Activated CD8-positive, alpha-beta memory T cell treated with anti-CD3 and anti-CD28 coated beads, Interleukin-2, amount 50 U/mL, for 1 hour (primary cell): ENCODE data around the gene MIF.
A peak's percentile ranks its signal among the peaks of the same experiment; 100 is the strongest.
"Not testable (repeated sequence)": the region's sequence is repeated elsewhere in the genome, so short reads cannot be mapped to it uniquely, and the experiment has no call there.

ENCODE experiments used
- DNase-seq: peaks from one replicate; pipeline ENCODE4 v3.0.0-alpha.2; 2020; ENCODE audit errors: extremely low read depth

The MIF gene

DNA sequence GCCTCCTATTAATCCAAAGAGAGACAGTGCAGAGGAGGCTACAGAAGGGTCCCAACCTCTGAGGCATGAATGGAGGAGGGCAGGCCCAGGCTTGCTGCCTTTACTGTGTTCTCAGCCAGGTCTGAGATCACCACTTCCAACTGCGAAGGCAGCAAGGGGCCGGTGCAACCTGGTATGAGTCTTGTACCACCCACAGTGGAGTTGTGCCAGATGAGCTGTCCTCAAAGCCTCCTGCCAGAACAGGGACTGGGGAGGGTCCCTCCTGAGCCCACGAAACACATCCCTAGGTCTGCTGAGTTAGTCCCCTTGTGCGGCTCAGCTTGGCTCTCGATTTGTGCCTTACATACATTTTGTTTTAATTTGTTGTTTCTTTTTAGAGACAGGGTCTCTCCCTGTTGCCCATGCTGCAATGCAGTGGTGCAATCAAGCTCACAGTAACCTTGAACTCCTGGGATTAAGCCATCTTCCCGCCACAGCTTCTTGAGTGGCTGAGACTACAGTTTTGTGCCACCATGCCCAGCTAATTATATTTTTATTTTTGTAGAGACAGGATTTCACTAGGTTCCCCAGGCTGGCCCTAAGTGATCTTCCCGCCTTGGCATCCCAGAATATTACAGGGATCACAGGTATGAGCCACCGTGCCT, 9.3 kb downstream of the MIF start:
- DNase-seq: no peak

DNA sequence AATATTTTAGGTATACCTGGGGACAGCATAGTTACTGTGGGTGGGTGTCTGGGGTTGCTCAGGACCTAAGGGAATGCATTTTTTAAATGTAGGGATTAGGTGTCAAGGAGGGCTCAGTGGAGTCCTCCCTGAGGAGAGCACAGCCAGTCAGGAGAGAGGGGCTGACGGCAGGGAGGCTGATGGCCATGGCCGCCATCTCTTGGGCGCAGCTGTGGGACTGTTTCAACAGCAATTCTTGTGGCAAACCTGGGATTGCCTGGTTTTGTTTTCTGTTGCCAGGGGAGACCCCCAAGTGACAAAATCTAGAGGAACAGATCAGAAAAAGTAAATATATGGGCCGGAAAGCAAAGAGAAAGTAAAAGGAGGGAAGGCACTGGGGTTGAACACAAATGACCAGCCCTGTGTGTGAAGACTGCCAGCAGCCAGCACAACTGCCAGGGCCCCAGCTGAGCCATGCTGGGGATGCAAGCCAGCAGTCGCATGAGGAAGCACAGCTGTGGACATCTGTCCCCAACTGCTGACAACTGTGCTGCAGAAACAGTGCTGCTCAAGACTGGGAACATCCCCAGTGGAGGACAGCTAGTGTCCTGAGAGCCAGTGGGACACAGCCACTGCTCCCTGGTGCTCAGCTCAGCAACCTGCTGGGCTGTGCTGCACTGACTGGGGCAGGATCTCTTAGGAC, 10.5 kb downstream of the MIF start:
- DNase-seq: no peak

DNA sequence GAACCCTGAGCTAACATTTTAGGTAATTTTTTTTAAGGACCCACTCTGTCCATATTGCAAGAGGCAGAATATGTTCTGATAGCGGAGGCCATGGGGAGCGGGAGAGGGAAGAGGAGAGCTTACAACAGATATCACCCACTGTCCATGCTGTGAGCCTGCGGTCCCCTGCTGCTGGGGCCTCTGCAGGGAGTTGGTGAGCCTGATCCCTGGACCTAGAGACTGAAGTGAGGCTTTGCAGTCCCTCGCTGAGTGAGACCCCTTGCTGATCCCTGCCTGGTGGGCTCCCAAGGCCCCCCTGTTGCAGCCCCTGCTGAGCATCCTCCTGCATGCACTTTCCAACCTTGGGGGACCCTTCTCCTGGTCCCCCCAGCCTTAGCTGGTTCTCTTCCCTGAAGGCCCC, 12.5 kb downstream of the MIF start:
- DNase-seq: no peak

DNA sequence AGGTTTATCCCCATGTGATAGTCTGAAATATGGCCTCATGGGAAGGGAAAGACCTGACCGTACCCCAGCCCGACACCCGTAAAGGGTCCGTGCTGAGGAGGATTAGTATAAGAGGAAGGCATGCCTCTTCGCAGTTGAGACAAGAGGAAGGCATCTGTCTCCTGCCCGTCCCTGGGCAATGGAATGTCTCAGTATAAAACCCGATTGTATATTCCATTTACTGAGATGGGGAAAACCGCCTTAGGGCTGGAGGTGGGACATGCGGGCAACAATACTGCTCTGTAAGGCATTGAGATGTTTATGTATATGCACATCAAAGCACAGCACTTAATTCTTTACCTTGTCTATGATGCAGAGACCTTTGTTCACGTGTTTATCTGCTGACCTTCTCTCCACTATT, 13.2 kb downstream of the MIF start:
- not testable (repeated sequence) for DNase-seq

DNA sequence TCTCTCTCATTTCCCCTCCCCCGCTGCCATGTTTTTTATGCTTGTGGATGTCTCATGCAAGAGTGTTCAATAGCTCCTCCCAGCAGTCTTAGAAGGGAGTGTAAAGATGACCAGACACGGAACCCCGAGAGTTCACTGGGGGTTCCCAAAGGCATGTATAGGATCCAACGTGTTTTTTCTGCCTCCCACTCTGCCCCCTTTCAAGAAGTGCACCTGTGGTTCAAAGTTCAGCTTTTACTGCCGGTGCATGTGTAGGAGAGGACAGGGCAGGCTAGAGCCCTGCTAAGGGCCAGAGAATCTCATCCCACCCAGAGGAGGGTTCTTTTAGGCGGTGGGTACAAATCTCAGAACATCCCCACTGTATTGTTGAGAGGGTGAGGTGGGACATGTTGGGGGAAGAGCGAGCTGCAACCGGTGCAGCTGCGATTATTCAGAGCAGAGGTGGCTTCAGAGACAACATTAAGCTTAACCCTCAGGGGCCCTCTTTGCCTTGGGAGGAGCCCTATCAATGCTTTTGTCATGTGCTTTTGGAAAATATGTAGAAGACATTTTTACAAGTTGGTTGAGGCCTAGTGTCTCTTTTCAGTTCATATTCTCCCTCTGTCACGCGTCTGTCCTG, 14.5 kb downstream of the MIF start:
- no peak for DNase-seq

DNA sequence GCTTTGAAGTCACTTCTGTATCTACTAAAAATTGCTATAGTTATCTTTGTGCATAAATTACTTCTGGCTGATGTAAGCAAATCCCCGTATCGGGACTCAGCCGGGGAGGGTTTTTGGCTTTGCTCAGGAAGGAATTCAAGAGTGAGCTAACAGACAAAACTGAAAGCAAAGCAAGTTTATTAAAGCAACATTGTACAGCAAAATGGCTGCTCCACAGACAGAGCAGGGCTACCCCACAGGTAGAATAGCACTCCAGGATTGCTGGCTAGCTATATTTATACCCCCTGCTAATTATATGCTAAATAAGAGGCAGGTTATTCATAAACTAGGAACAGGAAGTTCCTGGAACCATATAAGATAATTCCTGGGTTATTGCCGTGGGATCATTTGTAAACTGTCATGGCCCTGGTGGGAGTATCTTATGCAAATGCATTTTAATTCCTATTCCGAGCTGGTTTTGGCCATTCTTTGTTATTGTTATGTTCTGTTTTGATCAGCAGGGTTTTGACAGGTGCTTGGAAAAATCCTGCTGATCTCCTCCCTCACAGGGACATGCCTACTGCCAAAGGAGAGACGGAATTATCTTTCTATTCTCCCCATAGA, 15.2 kb downstream of the MIF start:
- DNase-seq: no peak

DNA sequence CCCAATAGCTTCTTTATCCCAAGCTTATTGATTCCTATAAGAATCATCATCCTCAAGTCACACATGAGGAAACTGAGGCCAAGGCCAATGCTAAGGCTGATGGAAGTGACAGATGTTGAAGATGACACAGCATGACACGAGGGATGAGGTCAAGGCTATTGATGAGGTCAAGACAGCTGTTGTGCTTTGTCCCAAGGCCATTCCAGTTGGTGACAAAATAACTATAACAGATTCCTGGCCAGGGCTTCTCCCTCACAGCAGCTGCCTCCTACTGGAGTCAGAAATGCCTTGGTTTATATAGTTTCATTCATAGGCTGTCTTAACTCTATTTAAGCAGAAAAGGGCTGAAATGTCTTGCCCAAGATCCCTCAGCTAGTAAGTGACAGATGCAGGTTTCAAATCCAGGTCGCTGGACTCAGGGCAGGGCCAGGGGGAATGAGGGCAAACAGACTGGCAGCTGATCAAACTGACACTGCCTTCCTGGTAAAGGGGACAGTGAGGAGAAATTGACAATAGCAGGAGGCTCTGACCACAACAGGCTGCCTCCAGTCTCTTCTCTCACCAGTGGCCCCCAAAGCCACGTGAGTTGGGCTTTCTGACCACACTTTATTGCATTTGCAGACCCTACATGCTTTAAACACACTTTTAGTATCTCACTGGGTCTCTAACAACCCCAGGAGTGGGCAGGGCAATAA, 16.5 kb downstream of the MIF start:
- no peak for DNase-seq

DNA sequence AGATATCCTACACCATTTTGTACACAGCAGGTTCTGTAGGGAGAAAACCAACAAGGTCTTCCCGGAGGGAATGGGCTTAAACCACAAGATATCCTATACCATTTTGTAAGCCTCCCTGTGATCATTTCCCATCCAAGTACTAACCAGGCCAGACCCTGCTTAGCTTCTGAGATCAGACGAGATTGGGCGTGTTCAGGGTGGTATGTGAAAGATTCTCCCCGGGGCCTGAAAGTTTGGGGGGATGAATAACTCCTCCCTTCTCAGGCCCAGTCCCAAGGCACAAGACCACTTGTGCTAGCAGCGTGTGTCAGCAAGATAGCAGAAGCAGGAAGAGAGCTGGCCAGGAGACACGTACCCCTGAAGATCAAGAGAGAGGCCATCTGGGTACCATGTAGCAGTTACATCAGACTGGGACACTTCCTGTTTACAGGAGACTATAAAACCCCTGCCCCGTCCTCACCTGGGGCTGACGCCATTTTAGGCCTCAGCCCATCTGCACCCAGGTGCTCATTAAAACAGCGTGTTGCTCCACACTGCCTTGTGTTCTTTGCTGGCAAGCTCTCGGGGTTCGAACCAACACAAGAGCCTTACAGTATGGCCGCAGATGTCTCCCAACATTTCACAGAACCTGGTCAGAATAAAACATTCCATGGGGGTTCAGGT, 17.3 kb downstream of the MIF start:
- no peak for DNase-seq

DNA sequence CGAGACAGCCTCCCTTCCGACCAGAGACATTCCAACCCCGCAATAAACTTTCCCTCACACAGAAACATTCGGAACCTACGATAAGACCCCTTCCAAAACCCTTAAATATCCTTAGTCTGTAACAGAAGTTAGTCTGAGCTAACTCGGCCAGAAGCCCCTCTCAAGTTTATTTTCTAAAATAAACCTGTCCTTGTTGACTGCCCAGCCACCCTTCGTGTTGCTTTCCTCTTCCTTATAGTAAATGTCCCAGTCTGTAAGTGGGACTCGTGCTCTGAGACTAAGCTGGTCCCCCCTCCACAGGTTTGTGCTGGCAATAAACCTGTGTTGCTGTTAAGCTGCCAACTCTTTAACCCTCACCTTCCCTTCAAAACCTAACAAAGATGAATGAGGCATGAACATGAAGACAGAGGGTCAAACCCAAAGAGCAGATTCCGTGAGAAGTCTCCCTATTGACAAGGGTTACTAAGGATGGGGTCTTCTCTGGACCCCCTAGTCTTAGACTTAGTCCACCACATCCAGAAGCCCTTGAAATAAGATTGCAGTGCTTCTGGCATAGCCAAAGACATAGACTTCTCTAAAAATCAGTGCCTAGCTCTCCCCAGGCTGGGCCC, 18.2 kb downstream of the MIF start:
- DNase-seq: no peak

DNA sequence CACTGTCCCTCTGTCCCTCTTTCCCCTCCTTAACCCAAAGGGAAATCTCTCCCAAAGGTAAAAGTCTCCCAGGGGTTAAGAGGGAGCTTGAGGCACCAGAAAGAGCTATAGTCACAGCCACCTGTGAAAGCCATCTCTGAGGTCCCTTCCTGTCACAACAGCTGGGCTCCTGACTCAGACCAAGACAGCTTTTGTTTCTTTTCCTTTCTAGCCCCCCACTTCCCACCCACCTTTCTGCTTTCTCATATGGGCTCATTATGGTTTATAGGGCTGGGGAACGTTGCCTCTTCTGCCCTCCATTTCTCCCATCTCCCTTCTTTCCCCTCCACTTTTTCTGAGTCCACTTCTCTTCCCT, 19.1 kb downstream of the MIF start:
- no peak for DNase-seq

DNA sequence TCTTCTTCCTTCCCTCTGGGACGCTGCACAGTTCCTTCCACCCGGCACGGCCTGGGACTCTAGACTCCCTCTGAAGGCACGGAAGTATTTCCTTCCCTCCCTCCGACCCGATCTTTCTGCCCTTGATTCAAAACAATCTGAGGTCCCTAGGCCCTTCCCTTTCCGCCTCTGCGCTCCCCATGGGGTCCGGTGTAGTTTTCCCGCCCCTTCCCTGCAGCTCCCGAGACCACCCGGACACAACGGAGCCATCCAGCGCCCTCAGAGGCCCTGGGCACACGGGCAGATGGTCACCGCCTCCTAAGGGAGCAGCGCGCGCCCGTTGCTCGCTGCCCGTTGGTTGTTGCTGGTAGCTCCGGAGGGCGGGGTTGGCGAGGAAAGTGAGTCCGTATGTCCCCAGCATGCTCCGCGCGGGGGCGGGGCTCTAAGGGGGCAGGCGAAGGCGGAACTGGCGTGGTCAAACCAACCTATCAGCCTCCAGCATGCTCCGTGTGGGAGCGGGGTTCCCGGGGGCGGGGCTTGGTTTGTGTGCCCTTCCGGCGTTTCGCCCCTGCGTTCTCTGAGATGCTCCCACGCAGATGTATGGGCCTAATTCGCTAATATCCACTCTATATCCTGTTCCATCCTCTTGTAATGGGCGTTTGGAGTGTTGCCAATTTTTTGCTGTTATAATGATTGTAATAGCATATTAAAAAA, 19.6 kb downstream of the MIF start:
- peak; percentile 93 for DNase-seq

DNA sequence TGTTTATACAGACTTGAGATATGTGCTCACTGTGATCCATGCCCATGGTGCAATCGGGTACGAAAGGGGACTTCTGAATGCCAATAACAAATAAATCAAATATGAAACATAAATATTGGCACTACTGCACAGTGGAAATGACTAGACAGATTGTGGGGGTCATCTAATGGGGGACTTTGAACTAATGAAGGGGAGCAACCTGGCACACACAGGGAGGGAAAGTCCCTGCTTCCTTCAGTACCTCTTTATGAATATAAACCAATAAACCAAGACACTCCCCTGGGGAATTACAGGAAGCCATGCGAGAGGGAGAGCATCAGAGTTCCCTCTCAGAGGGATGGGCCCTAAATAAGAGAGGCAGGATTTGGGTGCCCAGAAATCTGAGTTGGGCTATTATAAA, 21.1 kb downstream of the MIF start:
- no peak for DNase-seq

DNA sequence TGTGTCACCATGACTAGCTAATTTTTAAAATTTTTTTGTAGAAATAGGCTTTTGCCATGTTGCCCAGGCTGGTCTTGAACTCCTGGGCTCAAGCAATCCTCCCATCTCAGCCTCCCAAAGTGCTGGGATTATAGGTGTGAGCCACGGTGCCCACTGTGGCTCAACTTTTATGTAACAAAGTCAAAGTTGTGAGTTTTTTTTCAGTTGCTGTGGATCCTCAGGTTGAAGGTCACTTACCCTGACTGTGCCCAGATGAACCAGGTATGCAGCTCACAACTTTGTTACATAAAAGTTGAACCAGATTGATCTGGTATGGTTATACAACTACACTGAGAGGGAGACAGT, 26.1 kb downstream of the MIF start:
- not testable (repeated sequence) for DNase-seq

DNA sequence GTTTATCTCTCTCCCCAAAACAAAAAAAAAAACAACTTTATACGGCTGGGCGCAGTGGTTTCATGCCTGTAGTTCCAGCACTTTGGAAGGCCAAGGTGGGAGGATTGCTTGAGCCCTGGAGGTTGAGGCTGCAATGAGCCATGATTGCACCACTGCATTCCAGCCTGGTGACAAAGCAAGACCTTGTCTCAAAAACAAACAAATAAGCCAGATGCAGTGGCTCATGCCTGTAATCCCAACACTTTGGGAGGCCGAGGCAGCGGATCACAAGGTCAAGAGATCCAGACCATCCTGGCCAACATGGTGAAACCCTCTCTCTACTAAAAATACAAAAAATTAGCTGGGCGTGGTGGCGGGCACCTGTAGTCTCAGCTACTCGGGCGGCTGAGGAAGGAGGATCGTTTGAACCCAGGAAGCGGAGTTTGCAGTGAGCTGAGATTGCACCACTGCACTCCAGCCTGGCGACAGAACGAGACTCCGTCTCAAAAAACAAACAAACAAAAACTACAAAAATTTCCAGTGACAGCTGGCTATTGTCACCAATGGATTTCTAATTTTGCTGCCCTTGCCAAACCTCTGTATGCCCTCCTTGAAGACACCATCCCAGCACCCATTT, 27.5 kb downstream of the MIF start:
- DNase-seq: not testable (repeated sequence)

DNA sequence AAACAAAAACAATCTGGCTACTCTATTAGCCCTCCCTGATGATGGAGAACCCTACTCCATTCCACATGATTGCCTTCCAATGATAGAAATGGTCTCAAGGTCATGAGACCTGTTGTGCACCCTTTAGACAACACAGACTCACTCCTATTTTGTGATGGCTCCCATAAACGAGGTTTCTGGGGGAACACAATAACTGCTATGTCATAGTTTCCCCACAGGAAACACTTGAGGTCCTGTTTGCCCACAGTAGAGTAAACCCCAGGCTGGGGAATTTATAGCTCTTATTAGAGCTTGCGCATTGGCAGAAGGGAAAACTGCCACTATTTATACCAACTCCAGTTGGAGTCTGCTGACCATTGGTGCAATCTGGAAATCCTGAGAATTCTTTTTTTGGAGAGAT, 28.7 kb downstream of the MIF start:
- DNase-seq: no peak

DNA sequence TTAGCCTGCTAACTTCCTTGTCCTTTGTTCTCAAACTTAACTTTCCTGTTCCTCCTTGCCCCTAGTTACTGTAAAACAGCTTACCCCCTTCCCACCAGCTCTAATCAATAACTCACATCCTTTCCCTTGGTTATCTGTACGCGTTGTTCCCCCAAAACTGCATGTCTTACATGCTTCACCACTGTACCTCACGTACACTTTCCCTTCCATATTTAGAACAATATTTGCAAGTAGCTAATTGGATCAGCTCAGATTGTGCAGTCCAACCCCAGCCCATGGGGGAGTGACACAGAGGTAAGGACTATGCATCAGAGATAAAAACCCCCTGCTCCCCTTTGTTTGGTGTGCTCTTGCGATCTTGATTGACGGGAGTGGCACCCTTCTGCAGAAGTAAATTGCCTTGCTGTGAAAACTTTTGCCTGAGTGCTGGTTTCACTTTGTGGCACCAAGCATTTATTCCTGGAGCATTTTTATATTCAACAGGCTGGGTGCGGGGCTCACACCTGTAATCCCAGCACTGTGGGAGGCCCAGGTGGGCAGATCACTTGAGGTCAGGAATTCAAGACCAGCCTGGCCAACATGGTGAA, 30.9 kb downstream of the MIF start:
- no peak for DNase-seq

DNA sequence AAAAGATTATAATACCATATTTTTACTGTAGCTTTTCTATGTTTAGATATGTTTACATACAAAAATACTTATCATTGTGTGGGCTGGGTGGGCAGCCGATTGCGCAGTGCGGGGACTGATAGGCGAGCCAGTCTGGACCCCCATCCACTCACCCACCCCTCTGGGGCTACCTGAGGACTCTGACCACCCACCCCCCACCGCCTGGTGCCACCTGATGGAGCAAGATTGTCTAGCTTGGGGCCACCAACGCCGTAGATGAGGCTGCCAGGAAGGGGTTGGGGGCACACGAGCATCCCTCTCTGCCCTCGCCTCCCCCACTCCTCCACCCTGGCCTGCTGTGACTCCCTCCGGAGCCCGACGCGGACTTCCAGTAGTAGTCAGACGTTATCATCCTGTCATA, 32.4 kb downstream of the MIF start:
- no peak for DNase-seq

DNA sequence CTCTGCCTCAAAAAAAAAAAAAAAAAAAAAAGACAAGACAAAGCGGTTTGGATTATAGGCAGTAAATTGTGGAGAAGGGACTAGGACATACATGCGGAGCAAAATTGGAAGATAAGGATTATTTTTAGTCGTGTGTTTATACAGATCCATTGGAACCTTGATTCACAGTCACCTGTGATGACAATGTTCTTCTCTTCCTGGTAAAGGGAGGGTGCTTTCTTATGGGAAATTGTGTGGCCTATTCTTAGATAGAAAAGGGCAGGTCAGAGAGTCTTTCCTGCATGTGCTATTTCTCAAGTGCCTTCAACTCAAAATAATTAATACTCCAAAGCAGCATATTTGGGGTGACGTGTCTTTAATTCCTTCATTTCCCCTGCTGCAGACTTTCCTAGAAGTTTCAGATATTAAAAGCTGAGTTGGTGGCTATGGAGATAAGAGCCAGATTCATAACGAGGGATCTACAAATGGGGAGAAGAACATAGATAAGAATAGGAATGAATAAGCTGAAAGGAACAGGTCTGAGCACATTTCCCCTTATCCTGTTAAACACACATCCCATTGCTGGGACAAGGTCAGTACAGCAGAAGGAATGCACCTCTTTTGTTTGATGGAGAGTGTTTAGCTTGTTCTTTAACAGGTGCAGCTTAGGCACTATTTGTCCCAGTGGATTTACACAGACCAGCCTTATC, 44.3 kb downstream of the MIF start:
- no peak for DNase-seq

DNA sequence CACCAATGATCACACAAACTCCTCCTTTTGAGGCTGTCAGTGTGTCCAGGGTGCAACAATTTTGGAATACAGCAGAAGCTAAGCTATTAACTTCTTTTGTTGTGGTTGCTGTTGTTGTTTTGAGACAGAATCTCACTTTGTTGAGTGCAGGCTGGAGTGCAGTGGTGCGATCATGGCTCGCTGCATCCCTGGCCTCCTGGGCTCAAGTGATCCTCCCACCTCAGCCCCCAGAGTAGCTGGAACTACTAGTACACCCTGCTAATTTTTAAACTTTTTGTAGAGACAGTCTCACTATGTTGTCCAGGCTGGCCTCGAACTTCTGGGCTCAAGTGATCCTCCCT, 44.8 kb downstream of the MIF start:
- no peak for DNase-seq

DNA sequence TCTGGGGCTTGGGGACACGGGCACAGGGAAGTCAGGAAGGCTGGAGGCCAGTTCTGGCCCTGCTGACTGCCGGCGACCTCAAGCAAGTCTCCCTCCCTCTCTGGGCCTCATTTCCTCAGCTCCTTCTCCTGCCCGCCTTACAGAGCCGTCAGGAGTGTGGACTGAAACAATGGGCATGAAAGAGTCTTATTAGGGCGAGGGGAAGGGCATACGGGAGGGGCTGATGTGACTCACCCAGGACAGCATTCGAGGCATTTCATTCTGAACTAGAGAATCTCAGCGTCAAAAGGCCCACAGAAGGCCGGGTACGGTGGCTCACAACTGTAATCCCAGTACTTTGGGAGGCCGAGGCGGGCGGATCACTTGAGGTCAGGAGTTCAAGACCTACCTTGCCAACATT, 46.0 kb downstream of the MIF start:
- not testable (repeated sequence) for DNase-seq
